C1 segment of cervical spinal cord (tissue), 14 donors: Measurements from ENCODE around the gene ATXN7L3.
"Not testable (repeated sequence)": the region's sequence is repeated elsewhere in the genome, so short reads cannot be mapped to it uniquely, and the experiment has no call there.

Experiments
- DNase-seq, 14 donors: peaks; one replicate each; lab custom pipeline; 2025; lab: John Stamatoyannopoulos, UW

Gene ATXN7L3

DNA sequence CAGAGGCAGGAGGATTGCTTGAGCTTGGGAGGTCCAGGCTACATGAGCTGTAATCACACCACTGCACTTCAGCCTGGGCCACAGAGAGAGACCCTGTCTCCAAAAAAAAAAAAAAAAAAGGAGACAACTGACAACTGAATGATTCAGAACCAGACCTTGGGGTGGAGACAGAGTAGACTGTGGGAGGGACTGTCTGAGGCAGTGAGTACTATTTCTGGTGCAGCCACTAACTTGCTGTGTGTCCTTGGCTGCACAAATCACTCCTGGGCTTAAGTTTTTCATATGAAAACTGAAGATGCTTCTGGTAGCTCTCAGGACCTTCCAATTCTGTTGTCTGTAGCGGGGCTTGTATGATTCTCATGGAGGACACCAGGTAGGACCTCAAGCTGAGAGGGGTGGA is 23.4 kb downstream of the ATXN7L3 start:
- no peak for DNase-seq

DNA sequence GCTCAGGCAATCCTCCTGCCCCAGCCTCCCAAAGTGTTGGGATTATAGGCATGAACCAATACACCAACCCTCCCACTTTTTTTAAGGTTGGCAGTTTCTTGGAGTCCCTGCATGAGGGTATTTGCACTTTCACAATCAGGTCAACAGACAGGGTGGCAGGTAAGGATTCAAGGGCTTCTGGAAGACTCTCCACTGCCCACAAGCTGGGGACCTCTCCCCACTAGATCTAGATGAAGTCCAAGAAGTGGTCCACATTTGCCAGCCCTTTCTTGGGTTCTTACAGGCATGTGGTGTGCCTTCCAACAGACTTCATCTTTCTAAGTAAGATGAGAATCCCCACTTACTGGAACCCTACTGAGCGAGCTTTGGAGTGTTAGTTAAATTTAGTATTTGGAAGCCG is 25.3 kb downstream of the ATXN7L3 start:
- DNase-seq, result no peak

DNA sequence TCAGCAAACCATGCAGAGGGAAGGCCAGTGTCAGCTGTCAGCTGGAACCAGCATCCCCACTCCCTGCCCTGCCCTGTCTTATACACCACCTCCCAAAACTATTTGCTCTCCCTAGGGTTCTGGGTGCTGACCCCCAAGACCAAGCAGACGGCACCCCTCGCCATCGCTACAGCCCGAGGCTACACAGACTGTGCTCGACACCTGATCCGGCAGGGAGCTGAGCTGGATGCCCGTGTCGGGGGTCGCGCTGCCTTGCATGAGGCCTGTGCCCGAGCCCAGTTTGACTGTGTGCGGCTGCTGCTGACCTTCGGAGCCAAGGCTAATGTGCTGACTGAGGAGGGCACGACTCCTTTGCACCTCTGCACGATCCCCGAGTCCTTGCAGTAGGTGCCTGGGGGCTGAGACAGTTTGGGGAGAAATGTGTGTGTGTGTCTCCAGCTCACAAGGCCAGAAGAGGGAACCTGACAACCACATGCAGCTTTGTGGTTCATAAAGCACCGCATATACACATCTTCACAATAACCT is 27.7 kb downstream of the ATXN7L3 start:
- no peak for DNase-seq

DNA sequence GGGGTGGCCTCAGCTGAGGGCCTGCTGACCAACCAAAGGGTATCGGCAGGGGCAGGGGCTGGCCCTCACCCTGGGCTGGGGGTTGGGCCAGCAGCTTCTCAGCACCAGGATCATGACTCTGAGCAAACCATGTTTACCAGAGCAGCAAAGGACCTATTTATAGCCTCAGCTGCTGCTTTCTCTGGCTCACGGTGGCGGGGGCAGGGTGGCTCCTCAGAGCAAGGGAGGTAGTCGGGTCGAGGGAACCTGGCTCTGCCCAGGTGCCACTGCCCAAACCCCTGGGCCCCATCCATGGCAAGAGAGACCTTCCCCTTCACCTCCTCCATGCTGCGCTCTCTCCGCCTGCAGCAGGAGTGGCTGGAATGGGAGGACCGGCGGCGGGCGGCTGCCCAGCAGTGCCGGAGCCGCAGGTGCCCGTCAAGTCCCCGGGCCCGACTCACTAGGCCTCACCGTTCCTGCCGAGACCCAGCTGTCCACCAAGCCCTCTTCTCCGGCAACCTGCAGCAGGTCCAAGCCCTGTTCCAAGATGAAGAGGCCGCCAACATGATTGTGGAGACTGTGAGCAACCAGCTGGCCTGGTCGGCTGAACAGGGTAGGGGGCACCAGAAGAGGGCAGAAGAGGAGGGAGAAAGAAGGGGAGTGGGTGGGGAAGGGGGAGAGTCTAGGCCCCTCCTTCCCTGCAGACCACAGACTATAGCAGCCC is 29.0 kb downstream of the ATXN7L3 start, which contains the start of gene ASB16:
TSS of gene ASB16 (plus strand) at position 206 of the 703 bp plus-strand sequence. CDS start at position 292, 86 bp downstream.
- peak in 2 of 14 donors; percentile 9 to 88 for DNase-seq

DNA sequence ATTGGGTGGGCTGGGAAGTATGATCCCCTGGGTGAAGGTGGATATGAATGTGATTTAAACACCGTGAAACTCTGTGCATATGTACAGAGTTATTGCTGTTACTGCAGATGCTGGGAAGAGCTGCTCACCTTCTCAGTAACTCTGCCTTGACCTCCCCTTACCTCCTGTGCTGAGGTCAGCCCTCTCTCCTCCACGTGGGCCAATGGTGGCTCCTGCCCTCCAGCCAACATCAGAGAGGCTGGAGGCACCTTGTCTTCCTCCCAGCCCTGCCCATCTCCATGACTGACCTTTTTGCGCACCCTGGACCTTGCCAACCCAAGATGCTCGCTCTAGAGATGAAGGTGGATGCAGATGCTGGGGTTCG is 29.6 kb downstream of the ATXN7L3 start:
- DNase-seq, result no peak

DNA sequence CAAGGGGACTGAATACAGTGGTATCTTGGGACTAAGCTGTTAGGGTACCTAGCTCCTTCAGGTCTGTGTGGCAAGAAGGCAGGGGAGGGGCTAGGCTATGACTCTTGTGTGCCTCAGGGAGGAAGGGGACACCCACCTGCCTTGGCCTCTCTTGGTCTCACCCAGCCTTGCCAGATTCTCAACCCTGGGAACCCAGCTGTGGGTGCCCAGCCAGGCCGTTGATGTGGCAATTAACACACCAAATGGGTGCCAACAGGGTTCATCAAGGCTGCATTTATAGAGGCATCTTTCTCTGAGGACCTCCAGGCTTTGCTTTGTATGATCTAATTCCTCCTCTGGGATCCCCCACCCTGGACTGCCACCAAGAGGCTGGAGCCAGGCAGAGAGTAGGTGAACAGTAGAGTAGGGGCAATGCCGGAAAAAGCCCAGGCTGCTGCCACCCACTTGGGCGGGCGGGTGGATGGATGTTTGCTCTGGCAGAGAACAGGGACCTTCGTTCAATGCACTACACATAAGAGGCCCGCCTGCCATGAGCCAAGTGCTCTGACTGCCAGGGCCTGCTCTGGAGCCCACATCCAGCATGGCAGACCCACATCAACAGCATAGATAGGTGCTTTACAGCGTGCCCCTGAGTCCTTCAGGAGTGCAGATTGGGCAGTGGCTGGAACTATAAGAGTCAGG is 32.4 kb downstream of the ATXN7L3 start:
- no peak for DNase-seq

DNA sequence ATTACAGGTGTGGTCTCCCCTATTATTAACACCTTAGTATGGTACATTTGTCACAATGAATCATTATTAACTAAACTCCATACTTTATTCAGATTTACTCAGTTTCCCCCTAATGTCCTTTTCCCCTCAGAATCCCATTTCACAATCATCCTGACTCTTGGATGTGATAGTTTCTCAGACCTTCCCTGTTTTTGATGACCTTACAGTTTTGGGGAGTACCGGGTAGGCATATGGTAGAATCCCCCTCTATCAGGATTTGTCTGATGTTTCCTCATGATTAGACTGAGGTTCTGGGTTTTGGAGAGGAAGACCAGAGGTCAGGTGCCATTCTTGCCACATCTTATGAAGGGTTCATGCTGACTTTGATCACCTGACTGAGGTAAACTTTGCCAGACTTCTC is 35.2 kb downstream of the ATXN7L3 start:
- DNase-seq, result no peak

DNA sequence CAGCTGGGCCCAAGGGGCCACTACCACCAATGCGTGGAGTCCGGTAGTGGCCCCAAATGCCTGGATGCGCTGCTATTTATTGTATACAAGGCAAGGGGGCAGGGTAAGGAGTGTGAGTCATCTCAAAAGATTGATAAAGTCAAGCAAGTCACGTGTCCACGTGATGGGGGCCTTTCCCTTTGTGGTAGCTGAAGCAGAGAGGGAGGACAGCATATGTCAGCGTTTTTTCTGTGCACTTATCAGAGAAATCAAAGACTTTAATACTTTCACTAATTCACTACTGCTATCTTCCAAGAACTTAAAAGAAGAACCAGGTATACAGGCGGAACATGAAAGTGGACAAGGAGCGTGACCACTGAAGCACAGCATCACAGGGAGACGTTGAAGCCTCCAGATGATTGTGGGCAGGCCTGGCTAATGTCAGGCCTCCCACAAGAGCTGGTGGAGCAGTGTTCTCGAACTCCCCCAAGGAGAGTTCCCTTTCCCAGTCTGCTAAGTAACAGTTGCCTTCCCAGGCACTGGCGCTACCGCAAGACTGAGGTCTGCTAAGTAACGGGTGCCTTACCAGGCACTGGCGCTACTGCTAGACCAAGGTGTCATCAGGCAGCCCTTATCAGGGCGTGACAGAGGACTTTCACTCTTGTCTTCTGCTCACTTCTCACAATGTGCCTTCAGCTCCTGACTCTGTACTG is 40.0 kb downstream of the ATXN7L3 start:
- no peak for DNase-seq

DNA sequence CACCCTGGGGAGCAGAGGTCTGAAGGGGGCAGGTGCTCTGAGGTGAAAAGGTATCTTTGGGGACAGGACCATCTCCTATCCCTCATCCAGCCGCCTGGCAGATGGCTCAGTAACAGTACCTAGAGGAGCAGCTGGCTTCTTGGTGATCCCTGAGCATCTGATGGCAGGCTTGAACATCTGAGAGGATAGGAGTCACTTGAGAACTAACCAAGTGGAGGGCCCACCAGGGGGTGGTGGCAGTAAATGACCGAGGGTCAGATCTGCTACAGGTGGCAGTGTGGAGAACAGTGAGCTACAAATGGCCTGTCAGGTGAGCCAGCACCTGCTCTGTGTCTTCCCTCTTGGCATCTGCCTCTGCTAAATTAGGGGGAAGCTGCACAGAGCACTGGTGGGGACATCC is 44.2 kb downstream of the ATXN7L3 start:
- DNase-seq, result no peak

DNA sequence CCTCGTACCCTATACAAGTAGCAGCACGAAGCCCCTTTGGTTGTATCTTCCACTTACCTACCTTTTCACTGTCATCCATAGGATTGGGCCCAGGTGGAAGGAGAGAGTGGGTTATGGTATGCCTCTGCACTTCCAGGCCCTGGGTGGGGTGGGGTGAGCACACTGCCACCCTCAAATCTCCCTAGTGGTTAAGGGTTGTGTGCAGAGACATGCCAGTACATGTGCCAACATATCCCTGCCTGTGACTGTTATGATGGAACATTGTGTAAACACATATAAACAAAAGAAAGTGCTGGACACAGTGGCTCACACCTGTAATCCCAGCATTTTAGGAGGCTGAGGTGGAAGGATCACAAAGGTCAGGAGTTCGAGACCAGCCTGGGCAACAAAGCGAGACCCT is 46.8 kb downstream of the ATXN7L3 start:
- no peak for DNase-seq

DNA sequence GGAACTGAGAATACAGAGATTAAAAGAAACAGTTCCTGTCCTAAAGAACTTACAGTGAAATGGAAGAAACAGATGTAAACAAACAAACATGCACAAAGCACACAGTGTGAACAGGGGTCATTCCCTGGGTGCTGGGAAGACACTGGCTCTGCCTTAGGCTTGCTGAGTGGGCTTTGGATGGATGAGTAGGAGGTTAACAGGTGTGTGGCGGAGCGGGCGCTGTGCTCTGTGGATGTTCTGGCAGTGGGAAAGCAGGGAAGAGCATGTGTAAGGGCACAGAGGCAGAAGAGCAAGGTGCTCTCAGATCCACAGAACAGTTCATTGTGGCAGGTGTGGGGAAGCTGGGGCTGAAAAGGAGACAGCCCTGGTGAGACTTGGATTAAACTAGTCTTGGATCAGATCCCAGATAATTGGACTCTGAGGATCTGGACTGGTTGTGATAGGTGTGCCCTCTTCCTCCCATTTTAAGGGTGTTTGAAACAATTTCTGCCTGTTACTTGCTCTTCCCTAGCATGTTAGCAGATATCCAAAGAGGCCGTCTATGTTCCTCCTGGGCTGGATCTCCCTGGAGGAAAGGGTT is 49.8 kb downstream of the ATXN7L3 start:
- no peak for DNase-seq

DNA sequence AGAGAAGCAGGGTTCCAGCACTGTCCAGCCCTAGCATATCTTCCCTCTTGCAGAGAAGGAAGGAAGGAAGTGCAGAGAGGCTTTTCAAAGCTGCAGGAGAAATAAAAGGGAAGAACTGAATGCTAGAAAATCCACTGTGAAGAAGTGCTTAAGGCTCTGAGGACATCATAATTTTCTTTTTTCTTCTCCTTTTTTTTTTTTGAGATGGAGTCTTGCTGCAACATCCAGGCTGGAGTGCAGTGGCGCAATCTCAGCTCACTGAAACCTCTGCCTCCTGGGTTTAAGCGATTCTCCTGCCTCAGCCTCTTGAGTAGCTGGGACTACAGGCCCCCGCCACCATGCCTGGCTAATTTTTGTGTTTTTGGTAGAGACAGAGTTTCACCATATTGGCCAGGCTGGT is 50.6 kb downstream of the ATXN7L3 start:
- not testable (repeated sequence) for DNase-seq

DNA sequence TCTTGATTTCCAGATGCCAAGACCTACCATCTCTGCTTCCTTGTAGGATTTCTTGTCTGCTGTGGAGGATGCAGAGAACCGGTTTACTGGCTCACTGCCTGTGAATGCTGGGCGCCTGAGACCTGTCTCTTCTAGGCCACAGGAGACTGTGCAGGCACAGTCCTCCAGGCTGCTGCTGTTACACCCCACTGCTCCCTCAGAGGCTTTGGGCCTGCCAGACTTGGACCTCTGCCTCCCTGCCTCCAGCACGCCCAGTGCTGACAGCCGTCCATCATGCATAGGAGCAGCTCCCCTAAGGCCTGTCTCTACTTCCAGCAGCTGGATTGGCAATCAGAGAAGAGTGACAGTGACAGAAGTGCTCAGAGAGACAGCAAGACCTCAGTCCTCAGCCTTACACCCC is 51.9 kb downstream of the ATXN7L3 start:
- no peak for DNase-seq

DNA sequence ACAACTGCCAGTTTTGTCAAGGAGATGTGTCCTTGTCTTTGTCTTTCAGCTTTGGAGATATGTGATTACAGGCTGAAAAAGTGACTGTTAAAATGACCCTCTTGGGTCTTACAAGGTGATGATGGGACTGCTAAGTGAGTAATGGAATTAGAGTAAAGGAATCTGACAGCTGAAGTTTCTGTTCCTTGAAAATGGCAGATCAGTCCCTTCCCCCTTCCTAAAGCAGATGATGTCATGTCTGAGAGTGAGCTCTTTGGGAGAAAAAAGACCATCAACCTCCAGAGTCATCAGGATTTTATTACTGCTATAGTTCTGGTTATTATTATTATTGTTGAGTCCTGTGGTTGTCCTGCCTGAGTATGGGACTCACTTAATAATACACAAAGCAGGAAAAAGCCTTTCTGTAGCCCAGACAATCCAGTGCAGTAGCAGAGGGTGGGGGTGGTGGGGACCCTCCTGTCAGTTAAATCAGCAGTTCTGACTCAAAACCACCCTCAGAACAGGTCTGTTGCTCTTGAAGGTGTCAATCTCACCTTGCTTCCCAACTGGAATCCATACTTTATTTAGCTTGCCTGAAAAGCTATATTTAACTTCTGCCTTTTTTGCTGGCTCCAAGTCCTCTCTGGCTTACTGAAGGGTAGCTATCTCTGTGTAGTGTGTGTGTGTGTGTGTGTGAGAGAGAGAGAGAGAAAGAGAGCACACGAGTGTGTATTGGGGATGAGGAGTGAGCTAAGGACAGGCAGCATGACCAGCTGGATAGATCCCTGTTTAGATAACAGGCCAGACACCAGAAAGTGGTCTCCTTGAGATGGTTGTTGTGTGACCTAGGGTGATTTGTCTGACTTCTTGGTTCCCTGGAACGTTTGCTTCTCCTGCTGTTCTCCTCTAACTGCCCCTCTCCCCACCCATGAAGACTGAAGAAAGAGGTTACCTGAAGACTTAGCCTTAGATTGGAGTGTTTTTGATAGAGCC is 53.0 kb downstream of the ATXN7L3 start:
- DNase-seq, result no peak

DNA sequence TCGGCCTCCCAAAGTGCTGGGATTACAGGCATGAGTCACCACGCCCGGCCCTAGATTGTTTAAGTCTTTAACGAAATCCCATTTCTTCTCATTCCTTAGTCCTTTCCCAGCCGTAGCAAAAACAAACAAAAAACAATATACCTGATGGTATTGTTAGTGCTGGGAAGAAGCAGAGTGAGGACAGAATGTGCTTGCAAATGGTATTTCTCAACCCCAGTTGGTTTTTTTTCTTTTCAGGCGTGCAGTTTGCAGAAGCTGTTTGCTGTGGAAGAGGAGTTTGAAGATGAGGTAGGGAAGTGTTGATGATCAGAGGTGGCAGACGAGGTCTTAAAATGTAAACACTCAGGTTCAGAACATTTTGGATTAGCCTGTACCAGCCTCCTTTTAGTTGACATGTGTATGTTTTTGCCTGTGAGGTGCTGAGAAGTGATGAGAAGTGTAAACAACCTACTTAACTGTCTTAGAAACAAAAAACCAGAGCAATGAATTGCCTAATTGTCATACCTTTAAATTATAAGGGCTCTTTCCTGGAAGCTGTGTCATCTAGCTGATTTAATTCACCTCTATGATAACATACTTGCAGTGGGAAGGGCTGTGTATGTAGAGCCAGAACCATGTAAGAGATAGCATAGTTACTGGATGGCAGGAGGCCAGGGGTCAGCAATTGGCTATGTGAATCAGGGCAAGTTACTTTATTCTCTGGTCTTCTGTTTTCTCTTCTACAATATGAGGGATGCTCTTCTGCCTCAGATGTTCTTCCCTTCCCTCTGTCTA is 54.5 kb downstream of the ATXN7L3 start:
- no peak for DNase-seq

DNA sequence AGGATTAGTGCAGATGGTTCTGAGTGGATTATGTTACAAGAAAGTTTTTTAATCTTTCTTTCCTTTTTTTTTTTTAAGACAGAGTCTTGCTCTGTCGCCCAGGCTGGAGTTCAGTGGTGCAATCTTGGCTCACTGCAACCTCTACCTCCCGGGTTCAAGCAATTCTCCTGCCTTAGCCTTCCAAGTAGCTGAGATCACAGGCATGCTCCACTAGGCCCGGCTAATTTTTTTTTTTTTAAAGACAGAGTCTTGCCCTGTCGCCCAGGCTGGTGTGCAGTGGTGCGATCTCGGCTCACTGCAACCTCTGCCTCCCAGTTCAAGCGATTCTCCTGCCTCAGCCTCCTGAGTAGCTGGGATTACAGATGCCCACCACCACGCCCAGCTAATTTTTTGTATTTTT is 55.8 kb downstream of the ATXN7L3 start:
- not testable (repeated sequence) for DNase-seq
